H9 (cell line): ENCODE data around the gene CCDC57. TPM values are rescaled to one million over a fixed set of nuclear protein-coding genes. Genes with fewer than 3 reads are reported as not detected.

ENCODE experiments used
- DNase-seq: peaks from one replicate; pipeline ENCODE4 v3.0.0-alpha.2; 2017
- H2AFZ ChIP-seq: one replicate; pipeline ENCODE4 v1.6.1; 2013; ENCODE audit warnings: mild to moderate bottlenecking, low read length, control low read depth, moderate library complexity
- H2AK5ac ChIP-seq: 2 replicates; pipeline ENCODE4 v1.6.1; 2013; ENCODE audit warnings: low read length, control low read depth, mixed read lengths; ENCODE audit not compliant: insufficient read length
- H2BK120ac ChIP-seq: one replicate; pipeline ENCODE4 v1.6.1; 2013; ENCODE audit warnings: low read depth, mild to moderate bottlenecking, low read length, control low read depth, inconsistent platforms; ENCODE audit not compliant: poor library complexity, severe bottlenecking
- H2BK12ac ChIP-seq: 2 replicates; pipeline ENCODE4 v1.6.1; 2013; ENCODE audit warnings: low read length, control low read depth, mixed read lengths, low read depth; ENCODE audit not compliant: insufficient read length
- H2BK15ac ChIP-seq: 2 replicates; pipeline ENCODE4 v1.6.1; 2013; ENCODE audit warnings: low read depth, low read length, control low read depth
- H2BK20ac ChIP-seq: one replicate; pipeline ENCODE4 v1.6.1; 2013; ENCODE audit warnings: low read depth, mild to moderate bottlenecking, low read length, control low read depth, inconsistent platforms; ENCODE audit not compliant: poor library complexity, severe bottlenecking
- H2BK5ac ChIP-seq: 2 replicates; pipeline ENCODE4 v1.6.1; 2013; ENCODE audit warnings: low read length, control low read depth, mixed read lengths; ENCODE audit not compliant: insufficient read length
- H3K14ac ChIP-seq: 2 replicates; pipeline ENCODE4 v1.6.1; 2013; ENCODE audit warnings: low read length, control low read depth; ENCODE audit not compliant: insufficient read depth
- H3K18ac ChIP-seq: 2 replicates; pipeline ENCODE4 v1.6.1; 2013; ENCODE audit warnings: low read depth, mild to moderate bottlenecking, mixed read lengths, low read length, control low read depth; ENCODE audit not compliant: insufficient read length
- H3K23ac ChIP-seq: 2 replicates; pipeline ENCODE4 v1.6.1; 2013; ENCODE audit warnings: low read length, control low read depth, mixed read lengths, low read depth; ENCODE audit not compliant: insufficient read length
- H3K23me2 ChIP-seq: 2 replicates; pipeline ENCODE4 v1.6.1; 2013; ENCODE audit warnings: low read depth, mild to moderate bottlenecking, mixed read lengths, low read length, control low read depth; ENCODE audit not compliant: insufficient read length, poor library complexity, severe bottlenecking
- H3K27ac ChIP-seq: 2 replicates; pipeline ENCODE4 v1.5.1; 2013; ENCODE audit warnings: low read length, control low read depth, mixed read lengths, low read depth; ENCODE audit not compliant: insufficient read length
- H3K27me3 ChIP-seq: 2 replicates; pipeline ENCODE4 v1.6.1; 2013; ENCODE audit warnings: low read length, control low read depth, inconsistent platforms; ENCODE audit not compliant: insufficient read depth
- H3K4ac ChIP-seq: 2 replicates; pipeline ENCODE4 v1.6.1; 2013; ENCODE audit warnings: low read depth, mild to moderate bottlenecking, control low read depth, inconsistent platforms, low read length, moderate library complexity
- H3K4me1 ChIP-seq: 2 replicates; pipeline ENCODE4 v1.6.1; 2013; ENCODE audit warnings: low read length, control low read depth, inconsistent platforms; ENCODE audit not compliant: insufficient read depth
- H3K4me2 ChIP-seq: 2 replicates; pipeline ENCODE4 v1.6.1; 2013; ENCODE audit warnings: low read length, control low read depth, mixed read lengths; ENCODE audit not compliant: insufficient read length, insufficient read depth
- H3K56ac ChIP-seq: 2 replicates; pipeline ENCODE4 v1.6.1; 2013; ENCODE audit warnings: low read depth, mild to moderate bottlenecking, mixed read lengths, low read length, control low read depth; ENCODE audit not compliant: insufficient read length
- H3K79me1 ChIP-seq: 2 replicates; pipeline ENCODE4 v1.6.1; 2013; ENCODE audit warnings: low read depth, mild to moderate bottlenecking, moderate library complexity, low read length, control low read depth, inconsistent platforms; ENCODE audit not compliant: insufficient read depth, poor library complexity, severe bottlenecking
- H3K79me2 ChIP-seq: 2 replicates; pipeline ENCODE4 v1.6.1; 2013; ENCODE audit warnings: low read length, control low read depth, inconsistent platforms; ENCODE audit not compliant: insufficient read depth
- H3K9ac ChIP-seq: 2 replicates; pipeline ENCODE4 v1.6.1; 2013; ENCODE audit warnings: low read length, control low read depth, mixed read lengths; ENCODE audit not compliant: insufficient read length; ENCODE audit errors: extremely low read depth
- H3K9me3 ChIP-seq: one replicate; pipeline ENCODE4 v1.6.1; 2013; ENCODE audit warnings: low read depth, low read length, inconsistent platforms; ENCODE audit not compliant: control insufficient read depth
- H3T11ph ChIP-seq: one replicate; pipeline ENCODE4 v1.6.1; 2013; ENCODE audit warnings: mild to moderate bottlenecking, low read length, control low read depth, inconsistent platforms
- H4K20me1 ChIP-seq: one replicate; pipeline ENCODE4 v1.6.1; 2013; ENCODE audit not compliant: control insufficient read depth, insufficient read length, insufficient read depth
- H4K5ac ChIP-seq: 2 replicates; pipeline ENCODE4 v1.6.1; 2013; ENCODE audit warnings: low read depth, mild to moderate bottlenecking, mixed read lengths, low read length, control low read depth; ENCODE audit not compliant: insufficient read length
- H4K8ac ChIP-seq: replicated peaks from 2 replicates; pipeline ENCODE4 v1.6.1; 2013; ENCODE audit warnings: low read length, control low read depth, mixed read lengths, low read depth; ENCODE audit not compliant: insufficient read length
- H4K91ac ChIP-seq: 2 replicates; pipeline ENCODE4 v1.6.1; 2013; ENCODE audit warnings: low read depth, mild to moderate bottlenecking, moderate library complexity, mixed read lengths, low read length, control low read depth; ENCODE audit not compliant: insufficient read length
- H3K27ac Mint-ChIP-seq, 3 experiments: 2 replicates in 2 of 3; 3 replicates in 1 of 3; pipeline ENCODE4 v1.8.0; 2020 to 2021; ENCODE audit warnings: mixed read lengths in 3 of 3, mild to moderate bottlenecking in 1 of 3, moderate library complexity in 1 of 3
- H3K27me3 Mint-ChIP-seq: 2 replicates; pipeline ENCODE4 v1.8.0; 2021; ENCODE audit warnings: low read depth, mild to moderate bottlenecking, moderate library complexity, mixed read lengths
- H3K36me3 Mint-ChIP-seq, 3 experiments: 2 replicates in 2 of 3; 3 replicates in 1 of 3; pipeline ENCODE4 v1.8.0; 2020 to 2021; ENCODE audit warnings: low read depth in 3 of 3, mixed read lengths in 3 of 3; ENCODE audit not compliant: insufficient read depth in 1 of 3
- H3K4me1 Mint-ChIP-seq, 2 experiments: 2 replicates each; pipeline ENCODE4 v1.8.0; 2020; ENCODE audit warnings: mixed read lengths in 2 of 2
- H3K4me3 Mint-ChIP-seq, 2 experiments: 2 replicates in 1 of 2; 3 replicates in 1 of 2; pipeline ENCODE4 v1.8.0; 2020 to 2021; ENCODE audit warnings: mild to moderate bottlenecking in 2 of 2, mixed read lengths in 2 of 2, moderate library complexity in 1 of 2
- H3K9me3 Mint-ChIP-seq, 2 experiments: 2 replicates in 1 of 2; 3 replicates in 1 of 2; pipeline ENCODE4 v1.8.0; 2020; ENCODE audit warnings: mild to moderate bottlenecking in 2 of 2, mixed read lengths in 2 of 2, moderate library complexity in 1 of 2
- CTCF ChIP-seq: fragments of 200-600 bp; sonication (generic); conservative IDR thresholded peaks from 3 replicates; pipeline ENCODE4 v1.8.0; 2021; ENCODE audit warnings: antibody characterized with exemption, mild to moderate bottlenecking
- WGBS: extraction: QIAGEN DNeasy Blood & Tissue Kit; methylation state at CpG from one replicate; pipeline ENCODE4 v1.1.7; 2013; ENCODE audit warnings: missing lambda C conversion rate, low lambda C conversion rate, mixed read lengths; ENCODE audit not compliant: insufficient read length; ENCODE audit errors: extremely low coverage; 5-methylcytosine and 5-hydroxymethylcytosine counted together
- total RNA-seq: library from RNA; stranded (reverse); gene quantifications from 2 replicates; pipeline ENCODE4 v1.2.1, GENCODE V29; 2021

Gene CCDC57
- total RNA-seq, 1 experiment from 2014 or later, result 11.0 TPM

- no peaks in the 10 kb centered on the region for H3K9me3 ChIP-seq
Observed at GRCh38 chr17:82186221-82186620, 26.4 kb downstream of the CCDC57 start.

More at GRCh38 chr17:82186221-82186620, 26.4 kb downstream of the CCDC57 start:
- H3K9me3 Mint-ChIP-seq, result no peaks in the 10 kb centered on the region
- Histone ChIP-seq H3K9ac (no peak overlapping the region), H3K14ac (no peak overlapping the region), H2BK12ac (no peak overlapping the region), H3K4ac (no peak overlapping the region), H3K4me2 (no peak overlapping the region), H4K20me1 (no peaks in the 10 kb centered on the region), H3K79me1 (no peaks in the 10 kb centered on the region), H3K56ac (no peak overlapping the region), H2BK5ac (no peak overlapping the region), H4K5ac (no peak overlapping the region), H3K27ac (no peak overlapping the region), H3K18ac (no peak overlapping the region), H3K79me2 (no peaks in the 10 kb centered on the region), H3K23me2 (no peaks in the 10 kb centered on the region), H4K91ac (no peak overlapping the region), H3T11ph (no peak overlapping the region), H3K27me3 (no peaks in the 10 kb centered on the region), H4K8ac (no peak overlapping the region), H2BK120ac (no peak overlapping the region), H3K23ac (no peak overlapping the region), H2AFZ (no peak overlapping the region), H2BK20ac (no peak overlapping the region), H3K4me1 (no peaks in the 10 kb centered on the region), H2AK5ac (no peak overlapping the region), H2BK15ac (no peak overlapping the region)
- peaks cover 47% of the 10 kb centered on the region for H3K27me3 Mint-ChIP-seq
- H3K27ac Mint-ChIP-seq, result no peak overlapping the region
- H3K36me3 Mint-ChIP-seq, result peaks cover 3 to 9% (median 7%) of the 10 kb centered on the region in 3 experiments; a peak in 6 of 7 replicates
- WGBS, result no CpG with 5 or more reads among the region's 15 CpGs
- no peak for DNase-seq
- TF ChIP-seq CTCF, result no peak
- no peaks in the 10 kb centered on the region for H3K4me1 Mint-ChIP-seq
- no peak overlapping the region for H3K4me3 Mint-ChIP-seq
